WI38 (cell line): ENCODE measurements around the gene DNAH17.

ENCODE experiments used
- H3K4me3 ChIP-seq: 2 replicates; pipeline ENCODE4 v1.5.1; 2011; ENCODE audit warnings: low read depth, mild to moderate bottlenecking, control low read depth, low read length
- TF ChIP-seq, protein P1 (sequence below): IDR thresholded peaks from 2 replicates; pipeline ENCODE4 v1.5.1; 2012; ENCODE audit warnings: low read depth, mild to moderate bottlenecking, control low read depth, low read length

Gene DNAH17

DNA sequence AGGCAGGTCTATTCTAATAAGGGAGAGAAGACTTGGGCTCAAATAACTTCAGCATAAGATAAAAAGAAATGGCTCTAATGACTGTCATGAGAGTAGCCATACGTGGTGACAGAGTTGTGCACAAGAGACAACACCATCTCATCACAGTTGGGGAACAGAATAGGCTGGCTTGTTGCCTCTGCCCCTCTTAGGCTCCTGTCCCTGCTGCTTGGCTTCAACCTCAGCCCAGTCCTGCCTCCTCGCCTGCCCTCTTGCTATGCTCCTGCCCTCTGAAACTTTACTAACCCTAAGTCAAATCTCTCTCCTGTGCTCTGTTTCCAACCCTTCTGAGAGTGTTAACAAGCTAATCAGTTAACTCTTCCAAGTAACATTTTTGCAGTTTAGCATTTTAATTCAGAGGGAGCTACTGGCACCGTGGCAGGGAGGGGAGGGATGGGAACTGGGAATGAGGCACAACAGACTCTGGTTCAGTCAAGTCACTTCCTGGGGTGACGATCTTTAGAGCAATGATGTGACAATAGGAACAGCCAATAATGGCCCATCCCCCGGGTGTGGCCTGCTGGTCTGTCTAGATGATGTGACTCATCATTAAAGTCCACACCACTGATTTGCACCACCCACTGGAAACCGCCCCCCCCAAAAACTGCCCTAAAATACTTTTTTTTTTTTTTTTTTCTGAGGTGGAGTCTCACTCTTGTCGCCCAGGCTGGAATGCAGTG lies 35.5 kb downstream of the DNAH17 start:
- TF ChIP-seq, protein P1, sequence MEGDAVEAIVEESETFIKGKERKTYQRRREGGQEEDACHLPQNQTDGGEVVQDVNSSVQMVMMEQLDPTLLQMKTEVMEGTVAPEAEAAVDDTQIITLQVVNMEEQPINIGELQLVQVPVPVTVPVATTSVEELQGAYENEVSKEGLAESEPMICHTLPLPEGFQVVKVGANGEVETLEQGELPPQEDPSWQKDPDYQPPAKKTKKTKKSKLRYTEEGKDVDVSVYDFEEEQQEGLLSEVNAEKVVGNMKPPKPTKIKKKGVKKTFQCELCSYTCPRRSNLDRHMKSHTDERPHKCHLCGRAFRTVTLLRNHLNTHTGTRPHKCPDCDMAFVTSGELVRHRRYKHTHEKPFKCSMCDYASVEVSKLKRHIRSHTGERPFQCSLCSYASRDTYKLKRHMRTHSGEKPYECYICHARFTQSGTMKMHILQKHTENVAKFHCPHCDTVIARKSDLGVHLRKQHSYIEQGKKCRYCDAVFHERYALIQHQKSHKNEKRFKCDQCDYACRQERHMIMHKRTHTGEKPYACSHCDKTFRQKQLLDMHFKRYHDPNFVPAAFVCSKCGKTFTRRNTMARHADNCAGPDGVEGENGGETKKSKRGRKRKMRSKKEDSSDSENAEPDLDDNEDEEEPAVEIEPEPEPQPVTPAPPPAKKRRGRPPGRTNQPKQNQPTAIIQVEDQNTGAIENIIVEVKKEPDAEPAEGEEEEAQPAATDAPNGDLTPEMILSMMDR = no peak
- no peak overlapping the region for H3K4me3 ChIP-seq

DNA sequence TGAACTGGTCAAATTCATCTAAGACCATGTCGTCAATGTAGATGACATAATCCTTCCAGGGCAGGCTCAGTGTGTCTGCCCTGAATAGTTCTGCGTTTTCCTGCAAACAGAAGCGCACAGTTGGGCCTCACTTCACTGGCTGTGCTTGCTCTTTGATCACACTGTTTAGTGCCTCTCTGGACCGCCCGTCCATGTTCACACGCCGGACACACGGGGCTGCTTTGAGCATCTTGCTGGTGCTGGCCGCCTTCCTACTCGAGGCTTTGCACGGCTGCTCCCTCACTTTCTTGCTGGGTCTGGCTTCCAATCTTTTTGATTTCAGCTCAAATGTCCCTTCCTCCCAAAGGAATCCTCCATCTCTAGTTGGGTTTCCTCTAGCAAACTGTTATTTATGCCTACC lies 37.4 kb downstream of the DNAH17 start:
- TF ChIP-seq, protein P1 = no peak
- H3K4me3 ChIP-seq = no peak overlapping the region

DNA sequence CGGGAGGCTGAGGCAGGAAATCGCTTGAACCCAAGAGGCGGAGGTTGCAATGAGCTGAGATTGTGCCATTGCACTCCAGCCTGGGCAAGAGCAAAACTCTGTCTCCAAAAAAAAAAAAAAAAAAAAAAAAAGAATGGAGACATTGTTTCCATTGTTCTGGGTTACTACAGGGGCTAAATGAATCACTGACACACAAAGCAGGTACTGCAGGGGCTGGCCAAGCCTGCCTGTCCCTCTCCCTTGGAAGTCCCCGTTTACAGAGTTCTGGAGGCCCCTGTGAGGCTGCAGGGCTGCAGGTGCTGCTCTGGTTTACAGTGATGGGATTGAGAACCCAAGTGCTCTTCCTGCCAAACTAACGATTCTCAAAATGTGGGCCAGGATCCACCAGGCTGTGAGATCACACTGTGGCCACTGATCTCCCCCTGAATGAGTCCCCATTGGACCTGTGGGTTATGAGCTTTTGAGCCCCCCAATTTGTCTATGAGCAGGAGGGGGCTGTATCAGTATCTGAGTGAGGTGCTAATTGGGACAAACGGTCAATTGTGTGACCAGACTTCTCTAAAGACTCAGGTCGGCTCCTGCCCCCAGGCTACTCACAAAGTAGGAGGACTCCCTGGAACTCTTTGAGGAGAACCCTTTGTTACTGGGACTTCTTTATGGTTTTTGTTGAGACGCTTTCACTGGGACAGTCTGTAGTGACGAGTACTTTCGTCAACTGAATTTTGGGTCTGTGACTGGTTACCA lies 39.0 kb downstream of the DNAH17 start:
- TF ChIP-seq, protein P1 = no peak
- no peak overlapping the region for H3K4me3 ChIP-seq

DNA sequence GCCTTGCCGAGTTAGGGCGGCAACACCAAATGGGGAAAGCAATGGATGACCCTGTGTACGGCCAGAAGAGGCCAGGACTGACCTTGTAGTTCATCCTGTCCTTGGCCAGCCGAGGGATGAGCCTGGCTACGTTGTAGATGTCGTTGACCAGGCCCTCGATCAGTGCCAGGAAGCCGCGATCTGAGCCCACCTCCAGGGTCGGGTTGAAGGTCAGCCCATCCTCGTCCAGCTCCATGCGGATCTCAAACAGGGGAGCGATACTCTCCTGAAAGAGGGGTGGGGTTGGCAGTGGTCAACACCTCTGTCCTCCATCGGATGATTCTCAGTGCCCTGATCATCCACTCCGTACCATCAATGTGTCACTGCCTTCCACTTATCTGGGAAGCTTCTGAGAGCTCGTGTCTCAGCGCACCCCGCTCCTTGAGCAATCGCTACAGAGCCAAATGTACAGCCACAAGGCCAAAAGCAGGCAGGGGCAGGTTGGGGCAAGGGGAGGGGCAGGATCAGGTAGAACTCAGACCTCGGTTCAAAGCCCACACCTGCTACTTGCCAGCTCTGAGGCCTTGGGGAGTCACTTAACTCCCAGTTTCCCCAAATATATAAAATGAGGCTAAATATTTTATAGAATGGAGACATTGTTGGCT lies 39.9 kb downstream of the DNAH17 start:
- no peak overlapping the region for H3K4me3 ChIP-seq
- TF ChIP-seq, protein P1 = no peak

DNA sequence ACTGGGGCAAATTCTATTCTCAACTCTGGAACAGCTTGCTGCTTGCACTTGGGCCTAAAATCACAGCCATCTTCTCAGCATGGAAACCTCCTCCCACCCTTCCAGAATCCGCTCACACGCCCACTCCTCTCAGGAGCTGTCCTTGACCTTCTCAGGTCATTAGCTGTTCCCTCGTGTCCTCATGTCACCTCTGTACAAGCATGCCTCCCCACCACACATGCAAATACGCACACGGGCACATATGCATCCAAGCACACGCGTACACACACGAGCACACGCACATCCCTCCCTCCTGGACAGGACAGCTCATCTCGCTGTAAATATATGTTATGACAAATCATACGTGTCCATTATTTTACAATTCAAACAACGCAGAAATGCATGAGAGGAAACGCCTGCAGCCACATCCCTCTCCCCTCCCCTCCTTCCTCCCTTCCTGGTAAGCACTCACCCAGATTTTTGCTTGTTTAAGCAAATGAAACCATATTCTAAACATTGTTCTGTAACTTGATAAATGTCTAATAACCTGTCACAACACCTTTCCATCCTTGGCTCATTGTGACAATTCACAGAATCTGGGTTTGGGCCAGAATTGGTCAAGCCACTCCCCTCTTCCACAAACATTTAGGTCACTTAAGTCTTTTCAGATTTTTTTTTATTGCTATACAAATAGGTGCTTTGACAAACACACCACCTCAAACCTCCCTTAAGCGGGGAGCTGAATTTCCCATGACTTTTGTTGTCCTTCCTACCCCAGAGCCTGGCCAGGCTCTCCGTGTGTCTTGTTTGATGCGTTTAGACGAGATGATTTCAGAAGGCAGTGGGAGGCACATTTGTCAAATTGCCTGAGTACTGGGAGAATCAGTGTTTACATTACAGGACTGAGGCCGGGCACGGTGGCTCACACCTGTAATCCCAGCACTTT lies 41.7 kb downstream of the DNAH17 start:
- H3K4me3 ChIP-seq = no peak overlapping the region
- TF ChIP-seq, protein P1 = no peak

DNA sequence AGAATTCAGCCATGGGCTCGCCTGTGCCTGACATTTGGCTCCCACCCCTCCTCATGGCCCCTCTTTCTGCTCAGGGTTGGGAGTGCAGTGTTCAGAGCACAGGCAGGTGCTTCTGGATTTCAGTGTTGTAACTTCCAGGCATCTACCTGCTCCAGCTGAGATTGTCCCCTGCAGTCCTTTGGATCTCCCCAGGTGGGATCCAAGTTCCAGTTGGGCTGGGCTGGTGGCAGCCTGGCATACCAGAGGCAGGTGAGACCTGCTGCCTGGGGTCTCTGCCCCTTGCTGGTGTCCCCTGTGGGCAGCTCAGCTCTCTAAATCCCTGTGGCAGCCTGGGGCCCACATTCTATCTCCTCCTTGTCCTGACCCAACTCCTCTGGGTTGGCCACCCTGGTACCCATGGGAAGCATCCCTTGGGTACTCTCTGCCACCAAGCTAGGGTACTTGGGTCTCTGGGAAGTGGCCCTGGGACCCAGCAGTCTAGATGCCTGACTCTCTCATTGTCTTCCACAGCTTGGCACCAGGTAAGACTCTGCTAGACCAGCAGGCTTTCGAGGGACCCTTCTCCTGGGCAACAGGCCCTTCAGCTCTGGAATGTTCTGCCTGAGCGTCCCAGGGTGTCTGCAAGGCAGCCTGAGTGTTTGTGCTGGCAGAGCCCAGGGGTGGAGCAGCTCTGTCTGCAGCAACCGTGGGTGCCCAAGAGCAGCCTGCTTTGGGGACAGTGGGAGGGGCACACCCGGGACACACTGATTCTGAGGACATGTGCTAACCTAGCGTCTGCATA lies 42.5 kb downstream of the DNAH17 start:
- H3K4me3 ChIP-seq = no peak overlapping the region
- TF ChIP-seq, protein P1 = no peak
